Glutamatergic neuron (in vitro differentiated cells): ENCODE results near the gene G0S2. TPM values are rescaled to one million over a fixed set of nuclear protein-coding genes. Genes with fewer than 3 reads are reported as not detected.
A peak's percentile ranks its signal among the peaks of the same experiment; 100 is the strongest.

Experiments
- DNase-seq: peaks from one replicate; pipeline ENCODE4 v3.0.0; 2022
- H3K27ac Mint-ChIP-seq: one replicate; pipeline ENCODE4 v1.8.0; 2020; ENCODE audit warnings: mild to moderate bottlenecking, mixed read lengths, inconsistent platforms; ENCODE audit not compliant: unreplicated experiment
- H3K27me3 Mint-ChIP-seq: one replicate; pipeline ENCODE4 v1.8.0; 2020; ENCODE audit warnings: mild to moderate bottlenecking, moderate library complexity, mixed read lengths, inconsistent platforms; ENCODE audit not compliant: unreplicated experiment
- H3K36me3 Mint-ChIP-seq: one replicate; pipeline ENCODE4 v1.8.0; 2020; ENCODE audit warnings: mild to moderate bottlenecking, mixed read lengths, inconsistent platforms; ENCODE audit not compliant: unreplicated experiment
- H3K4me1 Mint-ChIP-seq: one replicate; pipeline ENCODE4 v1.8.0; 2020; ENCODE audit warnings: mild to moderate bottlenecking, low read depth, mixed read lengths, inconsistent platforms; ENCODE audit not compliant: unreplicated experiment
- H3K4me3 Mint-ChIP-seq: one replicate; pipeline ENCODE4 v1.8.0; 2020; ENCODE audit warnings: mild to moderate bottlenecking, mixed read lengths, inconsistent platforms; ENCODE audit not compliant: unreplicated experiment
- H3K9me3 Mint-ChIP-seq: one replicate; pipeline ENCODE4 v1.8.0; 2020; ENCODE audit warnings: mild to moderate bottlenecking, moderate library complexity, mixed read lengths, inconsistent platforms; ENCODE audit not compliant: unreplicated experiment
- CTCF ChIP-seq: fragments of 200-600 bp; sonication (generic); IDR thresholded peaks from one replicate; pipeline ENCODE4 v1.5.0; 2021; ENCODE audit not compliant: partially characterized antibody, unreplicated experiment
- total RNA-seq: library from RNA; stranded (reverse); fragmentation: NEBNext Ultra II Directional; extraction: Animal tissue kit (Norgen Biotek cat#: 25700); gene quantifications from one replicate; pipeline ENCODE4 v1.2.1, GENCODE V29; 2021; ENCODE audit not compliant: unreplicated experiment

Gene G0S2
- total RNA-seq, 1 donor from 2014 or later = 2.5 TPM

GRCh38 chr1:209670441-209671082, 4.7 kb upstream of the G0S2 start:
- TF ChIP-seq CTCF = no peak
- H3K36me3 Mint-ChIP-seq = peaks cover 5% of the 10 kb centered on the region
- no peak overlapping the region for H3K4me3 Mint-ChIP-seq
- peaks cover 3% of the 10 kb centered on the region for H3K4me1 Mint-ChIP-seq
- peaks cover 11% of the 10 kb centered on the region for H3K27me3 Mint-ChIP-seq
- H3K9me3 Mint-ChIP-seq = no peaks in the 10 kb centered on the region
- no peak for DNase-seq
- H3K27ac Mint-ChIP-seq = no peak overlapping the region

DNA sequence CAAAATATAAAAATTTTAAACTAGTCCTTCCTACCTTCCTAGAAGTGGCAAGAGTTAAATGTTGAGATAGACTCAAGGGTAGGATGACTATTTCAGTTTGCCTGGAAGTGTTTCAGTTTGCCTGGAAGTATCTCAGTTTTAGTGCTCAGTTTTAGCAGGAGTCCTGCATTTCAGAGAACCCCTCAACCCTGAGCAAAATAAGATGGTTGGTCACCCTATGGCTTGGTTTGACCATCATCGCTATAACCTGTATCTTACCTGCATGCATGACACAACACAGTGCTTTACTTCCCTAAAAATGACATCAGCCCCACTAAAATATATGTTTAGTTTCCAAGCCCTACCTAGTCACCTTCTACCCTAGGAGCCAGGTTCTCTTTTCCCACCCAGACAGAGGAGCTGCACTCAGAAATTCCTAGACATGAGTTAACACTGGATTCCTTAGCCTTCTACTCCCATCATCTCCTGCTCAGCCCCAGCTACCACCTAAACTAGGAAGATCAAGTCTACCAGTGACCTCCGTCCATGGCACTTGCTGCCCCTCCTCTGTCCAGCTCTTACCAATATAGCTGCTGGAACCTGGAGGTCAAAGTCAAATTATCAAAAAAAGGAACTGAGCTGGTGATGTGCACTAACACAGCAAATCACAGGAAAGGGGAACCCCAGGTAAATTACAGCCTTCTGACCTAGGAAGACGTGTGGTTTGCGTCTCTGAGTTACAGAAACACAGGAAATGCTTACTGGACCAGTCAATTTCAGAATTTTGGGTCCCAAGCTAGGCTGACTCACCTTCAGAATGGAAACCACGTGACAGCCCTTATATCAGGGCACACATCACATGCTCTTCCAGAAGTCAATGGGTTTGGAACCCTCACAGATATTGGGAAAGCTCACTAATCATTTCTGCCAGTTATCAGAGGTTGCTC, 2.2 kb upstream of the G0S2 start:
- H3K27ac Mint-ChIP-seq = no peak overlapping the region
- peaks cover 19% of the 10 kb centered on the region for H3K27me3 Mint-ChIP-seq
- DNase-seq = no peak
- peaks cover 5% of the 10 kb centered on the region for H3K4me1 Mint-ChIP-seq
- H3K4me3 Mint-ChIP-seq = no peak overlapping the region
- no peaks in the 10 kb centered on the region for H3K9me3 Mint-ChIP-seq
- no peak for TF ChIP-seq CTCF
- H3K36me3 Mint-ChIP-seq = peaks cover 5% of the 10 kb centered on the region

DNA sequence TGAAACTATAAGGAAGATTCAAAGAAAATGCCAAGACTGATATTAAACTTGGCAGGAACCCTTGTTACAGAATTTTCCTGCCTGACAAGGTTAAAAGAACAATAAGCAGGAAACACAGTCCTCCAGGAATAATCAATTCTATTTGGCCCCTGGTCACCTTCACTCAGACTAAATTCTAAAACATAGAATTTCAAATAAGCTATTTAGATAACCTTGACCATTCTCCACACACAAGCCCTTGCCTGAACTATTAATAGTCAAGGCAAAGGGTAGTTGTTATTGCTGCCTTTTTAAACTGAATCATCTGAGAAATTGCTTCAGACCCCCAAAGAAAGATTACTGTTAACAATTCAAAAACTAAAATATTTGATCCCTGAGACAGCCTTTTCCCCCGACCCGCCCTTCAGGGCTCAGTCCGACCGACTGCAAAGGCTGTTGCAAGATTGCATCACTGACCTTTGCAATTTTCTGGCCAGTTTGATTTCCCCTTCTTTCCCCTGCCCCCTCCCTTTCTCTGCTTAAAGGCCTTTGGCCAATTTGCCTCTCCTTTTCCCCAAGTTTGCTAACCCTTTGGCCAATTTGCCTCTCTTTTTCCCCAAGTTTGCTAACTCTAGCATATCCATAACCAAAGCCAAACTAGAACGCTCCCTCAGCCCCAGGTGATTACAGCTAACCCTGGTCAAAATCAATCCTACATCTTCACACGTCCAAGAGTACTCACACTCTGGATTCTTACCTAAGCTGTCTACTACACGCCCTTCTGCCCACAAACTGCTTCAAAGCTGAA, 1.4 kb upstream of the G0S2 start:
- H3K4me1 Mint-ChIP-seq = peaks cover 5% of the 10 kb centered on the region
- no peak for TF ChIP-seq CTCF
- peaks cover 5% of the 10 kb centered on the region for H3K36me3 Mint-ChIP-seq
- no peaks in the 10 kb centered on the region for H3K9me3 Mint-ChIP-seq
- H3K27me3 Mint-ChIP-seq = peaks cover 24% of the 10 kb centered on the region
- peak overlapping the region; percentile 8 for H3K4me3 Mint-ChIP-seq
- no peak for DNase-seq
- H3K27ac Mint-ChIP-seq = peak overlapping the region; percentile 41

GRCh38 chr1:209675565-209676154, 448 bp downstream of the G0S2 start:
- peaks cover 5% of the 10 kb centered on the region for H3K4me1 Mint-ChIP-seq
- DNase-seq = peak; percentile 60
- H3K9me3 Mint-ChIP-seq = no peaks in the 10 kb centered on the region
- TF ChIP-seq CTCF = no peak
- H3K27ac Mint-ChIP-seq = no peak overlapping the region
- H3K27me3 Mint-ChIP-seq = peaks cover 24% of the 10 kb centered on the region
- H3K4me3 Mint-ChIP-seq = peak overlapping the region; percentile 88
- peaks cover 5% of the 10 kb centered on the region for H3K36me3 Mint-ChIP-seq
